ENCODE results near the gene DCTN2.
A peak's percentile ranks its signal among the peaks of the same experiment; 100 is the strongest.
"Not testable (repeated sequence)": the region's sequence is repeated elsewhere in the genome, so short reads cannot be mapped to it uniquely, and the experiment has no call there.

The DCTN2 gene

GRCh38 chr12:57518920-57519795 lies 27.8 kb downstream of the DCTN2 start:
- peaks cover 28% of the 10 kb centered on the region for H3K4me1 ChIP-seq (ENCODE audit: insufficient read depth, poor library complexity, severe bottlenecking)
- no peaks in the 10 kb centered on the region for H3K9me3 ChIP-seq (ENCODE audit: severe bottlenecking)
- H3K27ac ChIP-seq (ENCODE audit: poor library complexity, severe bottlenecking): peak overlapping the region; percentile 90
- peak; percentile 1; the same call in 1 of the 3 replicates for ATAC-seq (ENCODE audit: low read depth)
- peaks cover 64% of the 10 kb centered on the region for H3K36me3 ChIP-seq (ENCODE audit: low read depth)
- peak overlapping the region; percentile 73 for H3K4me3 ChIP-seq (ENCODE audit: severe bottlenecking)
- H3K27me3 ChIP-seq (ENCODE audit: insufficient read depth, poor library complexity, severe bottlenecking): no peaks in the 10 kb centered on the region
- DNase-seq (ENCODE audit: low spot score): no peak
- TF ChIP-seq CTCF (IDR thresholded peaks at IDR 0.05; ENCODE audit: poor library complexity, severe bottlenecking): no peak

GRCh38 chr12:57518176-57518919 lies 28.6 kb downstream of the DCTN2 start:
- DNase-seq (ENCODE audit: low spot score) (no peak), ATAC-seq (ENCODE audit: low read depth) (no peak)
- H3K4me1 ChIP-seq (ENCODE audit: insufficient read depth, poor library complexity, severe bottlenecking): peaks cover 24% of the 10 kb centered on the region
- TF ChIP-seq CTCF (IDR thresholded peaks at IDR 0.05; ENCODE audit: poor library complexity, severe bottlenecking): no peak
- H3K36me3 ChIP-seq (ENCODE audit: low read depth): peaks cover 67% of the 10 kb centered on the region
- peak overlapping the region; percentile 73 for H3K4me3 ChIP-seq (ENCODE audit: severe bottlenecking)
- no peaks in the 10 kb centered on the region for H3K9me3 ChIP-seq (ENCODE audit: severe bottlenecking)
- peak overlapping the region; percentile 90 for H3K27ac ChIP-seq (ENCODE audit: poor library complexity, severe bottlenecking)
- H3K27me3 ChIP-seq (ENCODE audit: insufficient read depth, poor library complexity, severe bottlenecking): no peaks in the 10 kb centered on the region

GRCh38 chr12:57517718-57518117 lies 29.3 kb downstream of the DCTN2 start:
- peak overlapping the region; percentile 90 for H3K27ac ChIP-seq (ENCODE audit: poor library complexity, severe bottlenecking)
- H3K9me3 ChIP-seq (ENCODE audit: severe bottlenecking); H3K4me3 ChIP-seq (ENCODE audit: severe bottlenecking); H3K27me3 ChIP-seq (ENCODE audit: insufficient read depth, poor library complexity, severe bottlenecking); ATAC-seq (ENCODE audit: low read depth); DNase-seq (ENCODE audit: low spot score): not testable (repeated sequence)
- peaks cover 24% of the 10 kb centered on the region for H3K4me1 ChIP-seq (ENCODE audit: insufficient read depth, poor library complexity, severe bottlenecking)
- H3K36me3 ChIP-seq (ENCODE audit: low read depth): peaks cover 73% of the 10 kb centered on the region

- TF ChIP-seq CTCF (IDR thresholded peaks at IDR 0.05; ENCODE audit: poor library complexity, severe bottlenecking): no peak
- ATAC-seq (ENCODE audit: low read depth) (no peak), DNase-seq (ENCODE audit: low spot score) (no peak)
- H3K36me3 ChIP-seq (ENCODE audit: low read depth): peaks cover 78% of the 10 kb centered on the region
- no peaks in the 10 kb centered on the region for H3K9me3 ChIP-seq (ENCODE audit: severe bottlenecking)
- H3K4me3 ChIP-seq (ENCODE audit: severe bottlenecking): no peak overlapping the region
- H3K27ac ChIP-seq (ENCODE audit: poor library complexity, severe bottlenecking): peak overlapping the region; percentile 90
- peaks cover 24% of the 10 kb centered on the region for H3K4me1 ChIP-seq (ENCODE audit: insufficient read depth, poor library complexity, severe bottlenecking)
- H3K27me3 ChIP-seq (ENCODE audit: insufficient read depth, poor library complexity, severe bottlenecking): no peaks in the 10 kb centered on the region
Measured at GRCh38 chr12:57517187-57517586, 29.8 kb downstream of the DCTN2 start.

- DNase-seq (ENCODE audit: low spot score): no peak
- H3K27ac ChIP-seq (ENCODE audit: poor library complexity, severe bottlenecking): peak overlapping the region; percentile 90
- H3K36me3 ChIP-seq (ENCODE audit: low read depth): peaks cover 83% of the 10 kb centered on the region
Measured at GRCh38 chr12:57516617-57517153, 30.3 kb downstream of the DCTN2 start.

More at GRCh38 chr12:57516617-57517153, 30.3 kb downstream of the DCTN2 start:
- no peaks in the 10 kb centered on the region for H3K9me3 ChIP-seq (ENCODE audit: severe bottlenecking)
- TF ChIP-seq CTCF (IDR thresholded peaks at IDR 0.05; ENCODE audit: poor library complexity, severe bottlenecking): no peak
- no peaks in the 10 kb centered on the region for H3K27me3 ChIP-seq (ENCODE audit: insufficient read depth, poor library complexity, severe bottlenecking)
- ATAC-seq (ENCODE audit: low read depth): no peak
- H3K4me3 ChIP-seq (ENCODE audit: severe bottlenecking): no peak overlapping the region
- H3K4me1 ChIP-seq (ENCODE audit: insufficient read depth, poor library complexity, severe bottlenecking): peaks cover 20% of the 10 kb centered on the region
